NB4 (cell line): ENCODE measurements around the gene TAS2R41.

Experiments
- CTCF ChIP-seq: IDR thresholded peaks from one replicate; pipeline ENCODE4 v1.5.1; 2012; ENCODE audit warnings: low read depth, low read length
- MAX ChIP-seq: IDR thresholded peaks from 2 replicates; pipeline ENCODE4 v1.6.1; 2011; ENCODE audit warnings: low read depth, low read length
- POLR2A ChIP-seq: IDR thresholded peaks from 2 replicates; pipeline ENCODE4 v1.6.1; 2011; ENCODE audit warnings: mild to moderate bottlenecking; ENCODE audit not compliant: insufficient read length; ENCODE audit errors: extremely low read depth

GRCh38 chr7:143447466-143447865 is 30.2 kb upstream of the TAS2R41 start:
- TF ChIP-seq CTCF (no peak), POLR2A (no peak), MAX (no peak)
